Esophagus muscularis mucosa (tissue), 4 donors: ENCODE data around the gene EZH2. TPM values are rescaled to one million over a fixed set of nuclear protein-coding genes. Genes with fewer than 3 reads are reported as not detected.

Experiments used
- DNase-seq: peaks from one replicate; pipeline ENCODE4 v3.0.0-alpha.2; 2017; ENCODE audit errors: extremely low spot score
- H3K27ac ChIP-seq, 4 donors: fragments of 200-600 bp; sonication (generic); replicated peaks in 1 of 4; 1 replicate in 3 of 4; 2 replicates in 1 of 4; pipeline ENCODE4 v1.5.1; 2016 to 2019; ENCODE audit warnings: mild to moderate bottlenecking in 1 of 4
- H3K27me3 ChIP-seq, 4 donors: fragments of 200-600 bp; sonication (generic); one replicate each; pipeline versions ENCODE4 v1.5.1 to v1.6.0; 2016 to 2019
- H3K36me3 ChIP-seq, 4 donors: fragments of 200-600 bp; sonication (generic); one replicate each; pipeline ENCODE4 v1.5.1; 2016 to 2019
- H3K4me1 ChIP-seq, 4 donors: fragments of 200-600 bp; sonication (generic); one replicate each; pipeline ENCODE4 v1.5.1; 2016 to 2019
- H3K4me3 ChIP-seq, 4 donors: fragments of 200-600 bp; sonication (generic); 1 replicate in 2 of 4; 2 replicates in 2 of 4; pipeline ENCODE4 v1.5.1; 2016 to 2019; ENCODE audit warnings: mild to moderate bottlenecking in 4 of 4, moderate library complexity in 1 of 4
- H3K9me3 ChIP-seq, 4 donors: fragments of 200-600 bp; sonication (generic); 1 replicate in 3 of 4; 2 replicates in 1 of 4; pipeline ENCODE4 v1.5.1; 2016 to 2019
- CTCF ChIP-seq, 3 experiments: fragments of 200-600 bp in 2 of 3; fragments of 450-650 bp in 1 of 3; sonication (generic) in 2 of 3; IDR thresholded peaks; one replicate each; pipeline ENCODE4 v1.5.1; 2017 to 2019; ENCODE audit warnings: antibody characterized with exemption in 3 of 3, mild to moderate bottlenecking in 2 of 3, moderate library complexity in 1 of 3
- EP300 ChIP-seq: sonication (generic); formaldehyde crosslinking; IDR thresholded peaks from one replicate; pipeline ENCODE4 v1.6.1; 2017; ENCODE audit warnings: antibody characterized with exemption
- POLR2A ChIP-seq: fragments of 450-650 bp; IDR thresholded peaks from one replicate; pipeline ENCODE4 v1.6.1; 2017; ENCODE audit warnings: antibody characterized with exemption, moderate library complexity, mild to moderate bottlenecking, low read depth
- POLR2AphosphoS5 ChIP-seq, 2 donors: sonication (generic); formaldehyde crosslinking; IDR thresholded peaks; one replicate each; pipeline ENCODE4 v1.6.1; 2017; ENCODE audit warnings: antibody characterized with exemption in 2 of 2
- whole genome bisulfite sequencing: methylation state at CpG from one replicate; pipeline ENCODE4 v1.1.5; 2018; 5-methylcytosine and 5-hydroxymethylcytosine counted together
- intact Hi-C: fragments of 100-400 bp; cut with DNase I; formaldehyde crosslinking; loops from one replicate; pipeline ENCODE4 v1.15.1; 2023
- total RNA-seq, 4 donors: library from RNA; depleted of rRNA; stranded (reverse); fragments of >200 nt; gene quantifications; one replicate each; pipeline versions ENCODE4 v1.1.0 to v1.2.1, GENCODE V29; 2016

EZH2 gene
- total RNA-seq, 4 donors from 2014 or later, result 0.33 to 0.52 (median 0.45) TPM; not detected in 1

- 100% methylated on average over 3 of the region's 3 CpGs for WGBS
- no peak overlapping the region for H3K27ac ChIP-seq
- H3K36me3 ChIP-seq, result peaks cover 69 to 99% (median 86%) of the 10 kb centered on the region in 4 donors
- no peak overlapping the region for H3K4me3 ChIP-seq
- no peaks in the 10 kb centered on the region for H3K27me3 ChIP-seq
- intact Hi-C loops, result loop anchor here (10.0 kb wide), 1 partner anchor 170 kb away; no protein-coding TSS in a partner anchor
- TF ChIP-seq POLR2AphosphoS5 (IDR thresholded peaks at IDR 0.05) (no peak), EP300 (no peak), CTCF (IDR thresholded peaks at IDR 0.05) (no peak), POLR2A (no peak)
- DNase-seq, result no peak
- H3K4me1 ChIP-seq, result no peaks in the 10 kb centered on the region
- peaks cover 0 to 3% (median 0%) of the 10 kb centered on the region in 4 donors for H3K9me3 ChIP-seq
Observed at GRCh38 chr7:148794476-148794875, 89.6 kb downstream of the EZH2 start.

- Histone ChIP-seq H3K9me3 (peaks cover 0 to 3% (median 0%) of the 10 kb centered on the region in 4 donors), H3K36me3 (peaks cover 70 to 99% (median 86%) of the 10 kb centered on the region in 4 donors), H3K27ac (no peak overlapping the region), H3K4me3 (no peak overlapping the region), H3K27me3 (no peaks in the 10 kb centered on the region), H3K4me1 (no peaks in the 10 kb centered on the region)
- 100% methylated on average over 1 of the region's 1 CpG for WGBS
- TF ChIP-seq POLR2AphosphoS5 (IDR thresholded peaks at IDR 0.05) (no peak), EP300 (no peak), POLR2A (no peak), CTCF (IDR thresholded peaks at IDR 0.05) (no peak)
- intact Hi-C loops, result loop anchor here (10.0 kb wide), 1 partner anchor 171 kb away; no protein-coding TSS in a partner anchor
- DNase-seq, result no peak
Observed at GRCh38 chr7:148793590-148793989, 90.5 kb downstream of the EZH2 start.

GRCh38 chr7:148791546-148791945 lies 92.5 kb downstream of the EZH2 start:
- Histone ChIP-seq H3K9me3 (peaks cover 0 to 3% (median 0%) of the 10 kb centered on the region in 4 donors), H3K36me3 (peaks cover 70 to 100% (median 90%) of the 10 kb centered on the region in 4 donors), H3K4me1 (no peaks in the 10 kb centered on the region), H3K27ac (no peak overlapping the region), H3K4me3 (no peak overlapping the region), H3K27me3 (no peaks in the 10 kb centered on the region)
- TF ChIP-seq POLR2A (no peak), CTCF (IDR thresholded peaks at IDR 0.05) (no peak), EP300 (no peak), POLR2AphosphoS5 (IDR thresholded peaks at IDR 0.05) (no peak)
- 90% methylated on average over 14 of the region's 15 CpGs for WGBS
- intact Hi-C loops, result loop anchor here (10.0 kb wide), 1 partner anchor 173 kb away; no protein-coding TSS in a partner anchor
- no peak for DNase-seq

GRCh38 chr7:148790850-148791249 lies 93.2 kb downstream of the EZH2 start:
- Histone ChIP-seq H3K27me3 (no peaks in the 10 kb centered on the region), H3K4me1 (no peaks in the 10 kb centered on the region), H3K4me3 (no peak overlapping the region), H3K27ac (no peak overlapping the region), H3K36me3 (peaks cover 73 to 100% (median 92%) of the 10 kb centered on the region in 4 donors), H3K9me3 (peaks cover 0 to 3% (median 0%) of the 10 kb centered on the region in 4 donors)
- 95% methylated on average over 2 of the region's 2 CpGs for WGBS
- intact Hi-C loops, result loop anchor here (10.0 kb wide), 1 partner anchor 174 kb away; no protein-coding TSS in a partner anchor
- TF ChIP-seq CTCF (IDR thresholded peaks at IDR 0.05) (no peak), EP300 (no peak), POLR2A (no peak), POLR2AphosphoS5 (IDR thresholded peaks at IDR 0.05) (no peak)
- DNase-seq, result no peak
